Smooth muscle cell (in vitro differentiated cells): ENCODE measurements around the gene FBLN1. TPM values are rescaled to one million over a fixed set of nuclear protein-coding genes. Genes with fewer than 3 reads are reported as not detected.
A peak's percentile ranks its signal among the peaks of the same experiment; 100 is the strongest.

Experiments used
- DNase-seq: peaks from one replicate; lab custom pipeline; 2025; ENCODE audit not compliant: unreplicated experiment; lab: John Stamatoyannopoulos, UW
- H2AFZ ChIP-seq: fragments of 200-600 bp; sonication (generic); 2 replicates; pipeline ENCODE4 v1.6.0; 2016; ENCODE audit warnings: antibody characterized with exemption, low read depth, mild to moderate bottlenecking
- H3F3A ChIP-seq: fragments of 200-600 bp; sonication (generic); 2 replicates; pipeline ENCODE4 v1.6.0; 2017; ENCODE audit warnings: antibody characterized with exemption, low read depth
- H3K27ac ChIP-seq: fragments of 200-600 bp; sonication (generic); 2 replicates; pipeline ENCODE4 v1.5.1; 2016; ENCODE audit warnings: low read depth, mild to moderate bottlenecking
- H3K27me3 ChIP-seq: fragments of 200-600 bp; sonication (generic); 2 replicates; pipeline ENCODE4 v1.6.1; 2016; ENCODE audit warnings: low read depth, mild to moderate bottlenecking
- H3K36me3 ChIP-seq: fragments of 200-600 bp; sonication (generic); 2 replicates; pipeline ENCODE4 v1.5.1; 2016; ENCODE audit warnings: low read depth
- H3K4me1 ChIP-seq: fragments of 200-600 bp; sonication (generic); 2 replicates; pipeline ENCODE4 v1.5.1; 2016; ENCODE audit warnings: low read depth
- H3K4me2 ChIP-seq: fragments of 200-600 bp; sonication (generic); 2 replicates; pipeline ENCODE4 v1.6.0; 2016; ENCODE audit warnings: mild to moderate bottlenecking
- H3K4me3 ChIP-seq: fragments of 200-600 bp; sonication (generic); 2 replicates; pipeline ENCODE4 v1.5.1; 2016; ENCODE audit warnings: mild to moderate bottlenecking
- H3K79me2 ChIP-seq: fragments of 200-600 bp; sonication (generic); 2 replicates; pipeline ENCODE4 v1.6.0; 2016; ENCODE audit warnings: low read depth, mild to moderate bottlenecking
- H3K9ac ChIP-seq: fragments of 200-600 bp; sonication (generic); 2 replicates; pipeline ENCODE4 v1.6.0; 2016; ENCODE audit warnings: low read depth
- H3K9me3 ChIP-seq: fragments of 200-600 bp; sonication (generic); replicated peaks from 2 replicates; pipeline ENCODE4 v1.5.1; 2016; ENCODE audit warnings: low read depth
- H4K20me1 ChIP-seq: fragments of 200-600 bp; sonication (generic); 2 replicates; pipeline ENCODE4 v1.6.0; 2016; ENCODE audit warnings: low read depth
- WGBS: methylation state at CpG from one replicate; pipeline ENCODE4 v1.1.7; 2016; ENCODE audit warnings: low lambda C conversion rate; 5-methylcytosine and 5-hydroxymethylcytosine counted together
- polyA plus RNA-seq: library from polyadenylated mRNA; unstranded; fragments of >200 nt; fragmentation: Nextera tagmentation; extraction: Ambion mirVana; gene quantifications from 2 replicates; pipeline ENCODE4 v1.2.1, GENCODE V29; 2016
- total RNA-seq: library from RNA; depleted of rRNA; stranded (reverse); fragments of >200 nt; gene quantifications from 2 replicates; pipeline ENCODE4 v1.2.3, GENCODE V29; 2014
- TF ChIP-seq, protein P1 (sequence below): fragments of 200-600 bp; sonication (generic); IDR thresholded peaks from 2 replicates; pipeline ENCODE4 v1.5.1; 2017; ENCODE audit warnings: borderline replicate concordance, mild to moderate bottlenecking, antibody characterized with exemption; ENCODE audit not compliant: insufficient read depth, poor library complexity, severe bottlenecking

Gene FBLN1
- total and polyA plus RNA-seq, 2 experiments from 2014 or later = 90.9 to 296 TPM

DNA sequence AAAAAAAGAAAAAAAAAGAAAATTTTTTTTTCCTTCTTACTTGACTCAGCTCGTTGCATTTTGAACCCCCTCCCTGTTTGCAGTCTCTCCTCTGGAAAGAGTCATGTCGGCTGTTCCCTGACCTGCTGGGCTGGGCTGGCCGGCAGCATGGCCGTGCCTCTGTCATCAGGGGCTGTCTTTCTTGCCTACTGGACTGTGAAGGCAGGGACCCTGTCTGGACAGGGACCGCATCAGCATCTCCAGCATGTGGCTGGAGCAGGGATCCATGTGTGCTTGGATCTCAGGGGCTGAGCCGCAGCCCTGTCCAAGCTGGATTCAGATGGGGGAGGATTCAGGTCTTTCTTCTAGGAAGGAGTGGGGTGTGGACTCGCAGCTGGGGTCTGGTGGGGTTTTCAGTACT is 15.5 kb downstream of the FBLN1 start:
- H3K4me2 ChIP-seq = no peak overlapping the region
- TF ChIP-seq, protein P1, sequence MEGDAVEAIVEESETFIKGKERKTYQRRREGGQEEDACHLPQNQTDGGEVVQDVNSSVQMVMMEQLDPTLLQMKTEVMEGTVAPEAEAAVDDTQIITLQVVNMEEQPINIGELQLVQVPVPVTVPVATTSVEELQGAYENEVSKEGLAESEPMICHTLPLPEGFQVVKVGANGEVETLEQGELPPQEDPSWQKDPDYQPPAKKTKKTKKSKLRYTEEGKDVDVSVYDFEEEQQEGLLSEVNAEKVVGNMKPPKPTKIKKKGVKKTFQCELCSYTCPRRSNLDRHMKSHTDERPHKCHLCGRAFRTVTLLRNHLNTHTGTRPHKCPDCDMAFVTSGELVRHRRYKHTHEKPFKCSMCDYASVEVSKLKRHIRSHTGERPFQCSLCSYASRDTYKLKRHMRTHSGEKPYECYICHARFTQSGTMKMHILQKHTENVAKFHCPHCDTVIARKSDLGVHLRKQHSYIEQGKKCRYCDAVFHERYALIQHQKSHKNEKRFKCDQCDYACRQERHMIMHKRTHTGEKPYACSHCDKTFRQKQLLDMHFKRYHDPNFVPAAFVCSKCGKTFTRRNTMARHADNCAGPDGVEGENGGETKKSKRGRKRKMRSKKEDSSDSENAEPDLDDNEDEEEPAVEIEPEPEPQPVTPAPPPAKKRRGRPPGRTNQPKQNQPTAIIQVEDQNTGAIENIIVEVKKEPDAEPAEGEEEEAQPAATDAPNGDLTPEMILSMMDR = no peak
- peaks cover 52% of the 10 kb centered on the region for H3K79me2 ChIP-seq
- H3K9me3 ChIP-seq = no peaks in the 10 kb centered on the region
- WGBS = 92% methylated on average over 7 of the region's 7 CpGs
- H2AFZ ChIP-seq = no peak overlapping the region
- no peak overlapping the region for H3K4me3 ChIP-seq
- H3F3A ChIP-seq = peaks cover 8% of the 10 kb centered on the region
- DNase-seq = no peak
- H3K36me3 ChIP-seq = no peaks in the 10 kb centered on the region
- H3K27ac ChIP-seq = no peak overlapping the region
- no peak overlapping the region for H3K9ac ChIP-seq
- peaks cover 31% of the 10 kb centered on the region for H3K4me1 ChIP-seq
- no peaks in the 10 kb centered on the region for H3K27me3 ChIP-seq
- peaks cover 35% of the 10 kb centered on the region for H4K20me1 ChIP-seq

DNA sequence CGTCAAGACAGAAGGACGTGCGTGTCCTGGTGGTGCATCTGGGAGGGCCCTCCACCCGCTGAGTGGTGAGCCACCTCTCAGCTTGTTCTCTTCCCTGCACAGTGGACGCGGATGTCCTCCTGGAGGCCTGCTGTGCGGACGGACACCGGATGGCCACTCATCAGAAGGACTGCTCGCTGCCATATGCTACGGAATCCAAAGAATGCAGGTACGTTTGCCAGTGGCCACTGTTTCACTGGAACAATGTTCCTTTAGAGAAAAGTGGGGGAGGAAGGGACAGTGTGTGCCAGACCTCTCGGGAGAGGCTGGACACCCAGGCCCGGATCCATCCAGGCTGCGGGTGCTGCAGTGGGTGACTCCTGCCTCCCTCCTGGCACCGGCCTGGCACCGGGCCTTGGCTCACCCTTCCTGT is 15.9 kb downstream of the FBLN1 start:
- Histone ChIP-seq H3K27me3 (no peaks in the 10 kb centered on the region), H3K4me3 (no peak overlapping the region), H3K9ac (no peak overlapping the region), H3K9me3 (no peaks in the 10 kb centered on the region), H3K4me2 (no peak overlapping the region), H3K79me2 (peaks cover 48% of the 10 kb centered on the region), H2AFZ (no peak overlapping the region), H3K27ac (no peak overlapping the region), H3F3A (peaks cover 8% of the 10 kb centered on the region), H3K36me3 (no peaks in the 10 kb centered on the region), H4K20me1 (peaks cover 33% of the 10 kb centered on the region), H3K4me1 (peaks cover 28% of the 10 kb centered on the region)
- WGBS = 89% methylated on average over 17 of the region's 17 CpGs
- TF ChIP-seq, protein P1 = no peak
- no peak for DNase-seq

DNA sequence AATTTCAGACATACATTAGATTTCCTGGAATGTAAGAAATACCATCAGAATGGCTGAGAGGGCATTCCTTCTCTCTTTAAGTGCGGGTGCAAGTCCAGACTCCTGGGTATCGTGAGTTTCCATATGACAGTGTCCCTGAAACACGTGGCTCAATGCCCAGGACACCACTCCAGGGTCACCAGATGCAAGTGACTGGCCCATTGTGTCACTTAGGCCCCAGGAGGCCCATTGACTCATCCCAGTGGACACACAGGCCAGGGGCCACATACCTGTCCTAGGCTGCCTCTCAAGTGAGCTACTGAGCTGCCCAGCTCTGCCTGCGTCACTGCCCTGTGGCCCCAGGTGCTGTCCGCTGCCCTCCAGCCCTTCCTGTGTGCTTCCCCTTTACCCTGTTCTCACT is 18.5 kb downstream of the FBLN1 start:
- no peak for DNase-seq
- 86% methylated on average over 5 of the region's 5 CpGs for whole genome bisulfite sequencing
- Histone ChIP-seq H3K27me3 (no peaks in the 10 kb centered on the region), H3K4me1 (peaks cover 13% of the 10 kb centered on the region), H3K79me2 (peaks cover 25% of the 10 kb centered on the region), H3K27ac (no peak overlapping the region), H2AFZ (no peak overlapping the region), H3K36me3 (no peaks in the 10 kb centered on the region), H3K4me3 (no peak overlapping the region), H3K9me3 (no peaks in the 10 kb centered on the region), H3F3A (peaks cover 8% of the 10 kb centered on the region), H3K4me2 (no peak overlapping the region), H4K20me1 (peaks cover 29% of the 10 kb centered on the region), H3K9ac (no peak overlapping the region)
- TF ChIP-seq, protein P1 = no peak

DNA sequence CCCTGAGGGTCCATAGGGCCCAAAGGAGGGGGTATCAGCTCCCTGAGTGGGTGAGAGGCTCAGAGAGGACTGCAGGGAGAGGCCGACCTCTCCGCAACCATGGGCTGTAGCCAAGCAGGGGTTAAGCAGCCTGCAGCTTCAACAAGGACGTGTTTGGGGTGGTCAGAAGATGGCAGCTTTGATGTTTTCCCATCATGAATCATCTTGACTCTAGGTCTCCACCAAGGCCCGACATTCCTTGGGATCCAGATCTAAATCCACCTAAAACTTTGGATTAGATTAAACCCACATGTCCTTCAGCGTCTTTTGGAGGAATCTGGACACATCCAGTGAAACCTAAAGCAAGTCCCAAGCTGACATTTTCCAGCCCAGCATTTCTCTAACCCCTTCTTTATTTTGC is 19.8 kb downstream of the FBLN1 start:
- Histone ChIP-seq H3K36me3 (no peaks in the 10 kb centered on the region), H3K9me3 (no peaks in the 10 kb centered on the region), H3K27ac (peak overlapping the region; percentile 34), H3F3A (peaks cover 8% of the 10 kb centered on the region), H4K20me1 (peaks cover 16% of the 10 kb centered on the region), H3K4me1 (no peaks in the 10 kb centered on the region), H3K79me2 (peaks cover 18% of the 10 kb centered on the region), H2AFZ (no peak overlapping the region), H3K4me3 (no peak overlapping the region), H3K27me3 (no peaks in the 10 kb centered on the region), H3K4me2 (peak overlapping the region; percentile 67), H3K9ac (no peak overlapping the region)
- WGBS = 14% methylated on average over 5 of the region's 5 CpGs
- no peak for DNase-seq
- TF ChIP-seq, protein P1 = no peak
